CD4-positive, alpha-beta T cell treated with Interleukin-12 subunit alpha and Interleukin-12 subunit beta, for 1 hour (primary cell): ENCODE measurements around the gene OVCA2.

Source experiments
- DNase-seq: peaks from one replicate; pipeline ENCODE4 v3.0.0-alpha.2; 2020

OVCA2 gene

DNA sequence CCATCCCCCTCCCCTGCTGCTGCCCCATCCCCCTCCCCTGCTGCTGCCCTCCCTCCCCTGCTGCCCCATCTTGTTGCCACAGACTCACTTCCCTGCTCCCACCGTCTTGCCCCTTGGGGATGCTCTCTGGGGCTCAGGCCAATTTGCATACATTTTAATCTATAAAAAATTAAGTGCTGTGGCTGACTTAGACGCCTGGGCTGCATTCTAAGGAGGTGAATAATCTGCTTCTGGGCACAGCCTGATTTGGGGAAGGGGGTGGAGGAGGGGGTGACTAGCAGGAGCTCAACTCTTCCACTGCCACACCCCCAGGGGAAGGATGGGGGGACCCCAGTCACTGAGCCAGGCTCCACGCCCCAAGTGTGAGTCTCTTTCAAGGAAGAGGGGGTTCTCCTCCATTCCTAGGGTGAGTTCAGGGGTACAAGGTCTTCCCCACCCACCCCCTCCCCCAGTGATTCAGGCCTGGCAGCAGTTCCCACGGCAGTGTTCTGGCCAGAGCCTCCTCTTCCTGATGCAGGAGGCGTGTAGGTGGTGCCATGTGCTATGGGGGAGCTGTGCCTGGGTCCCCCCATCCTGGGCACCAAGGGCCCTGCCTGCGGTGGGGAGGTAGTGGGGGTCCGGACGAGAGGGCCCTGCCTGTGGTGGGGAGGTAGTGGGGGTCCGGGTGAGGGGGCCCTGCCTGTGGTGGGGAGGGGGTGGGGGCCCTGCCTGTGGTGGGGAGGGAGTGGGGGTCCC, 6.8 kb upstream of the OVCA2 start:
- no peak for DNase-seq

DNA sequence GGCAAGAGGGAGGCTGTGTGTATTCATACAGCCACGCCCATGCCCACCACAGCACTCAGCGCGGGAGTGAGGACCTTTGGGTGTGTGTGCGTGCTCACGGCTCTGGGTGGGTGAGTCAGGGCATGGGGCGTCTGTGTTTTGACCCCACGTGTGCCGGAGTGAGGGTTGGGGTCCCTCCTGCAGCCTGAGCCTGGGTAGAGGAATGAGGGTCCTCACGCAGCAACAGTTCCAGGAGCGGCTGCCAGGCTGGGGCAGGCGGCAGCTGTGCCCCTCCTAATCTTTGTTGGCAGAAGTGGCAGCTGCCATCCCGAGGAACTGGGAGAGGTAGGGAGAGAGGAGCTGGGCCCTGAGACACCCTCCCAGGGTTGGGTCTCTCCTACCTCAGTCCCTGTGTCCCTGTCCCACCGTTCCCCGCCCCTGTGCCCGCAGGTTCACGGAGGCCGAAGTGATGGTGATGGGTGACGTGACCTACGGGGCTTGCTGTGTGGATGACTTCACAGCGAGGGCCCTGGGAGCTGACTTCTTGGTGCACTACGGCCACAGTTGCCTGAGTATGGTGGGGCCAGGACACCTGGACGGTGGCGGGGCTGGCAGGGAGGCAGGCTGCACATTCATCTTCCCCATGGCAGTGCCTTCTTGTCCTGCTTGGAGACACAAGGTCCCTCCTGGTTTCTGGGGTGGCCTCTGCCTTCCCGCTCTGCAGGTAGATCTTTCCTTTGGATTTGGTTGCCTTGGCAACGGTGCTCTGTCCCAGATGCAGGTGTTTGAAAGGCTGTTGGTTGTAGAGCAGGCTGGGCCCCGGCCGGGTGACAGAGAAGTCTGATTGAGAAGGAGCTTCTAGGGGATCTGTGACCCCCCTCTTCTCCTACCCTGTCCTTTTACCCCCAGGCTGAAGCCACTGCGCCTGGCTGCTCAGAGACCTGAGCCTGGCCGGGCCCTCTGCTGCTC, 6.0 kb upstream of the OVCA2 start:
- DNase-seq, result no peak

DNA sequence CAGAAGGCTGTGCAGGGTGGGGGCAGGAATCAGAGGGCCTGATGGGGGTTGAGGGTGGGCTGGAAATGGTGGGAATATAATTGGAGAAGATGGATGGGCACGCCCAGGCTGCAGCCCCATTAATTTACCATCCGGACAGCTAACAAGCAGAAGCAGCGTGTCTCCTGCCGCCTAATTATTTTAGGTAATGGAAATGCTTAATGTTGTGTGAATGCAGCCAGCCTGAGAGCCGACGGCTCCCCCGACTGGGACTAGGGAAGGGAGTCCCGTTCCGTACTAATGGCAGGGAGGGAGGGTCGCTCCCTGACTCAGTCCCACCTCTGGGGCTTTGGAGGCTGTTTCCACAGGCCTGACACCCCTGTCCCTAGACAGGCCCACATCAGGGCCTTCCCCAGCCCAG, 4.7 kb upstream of the OVCA2 start:
- DNase-seq, result no peak

DNA sequence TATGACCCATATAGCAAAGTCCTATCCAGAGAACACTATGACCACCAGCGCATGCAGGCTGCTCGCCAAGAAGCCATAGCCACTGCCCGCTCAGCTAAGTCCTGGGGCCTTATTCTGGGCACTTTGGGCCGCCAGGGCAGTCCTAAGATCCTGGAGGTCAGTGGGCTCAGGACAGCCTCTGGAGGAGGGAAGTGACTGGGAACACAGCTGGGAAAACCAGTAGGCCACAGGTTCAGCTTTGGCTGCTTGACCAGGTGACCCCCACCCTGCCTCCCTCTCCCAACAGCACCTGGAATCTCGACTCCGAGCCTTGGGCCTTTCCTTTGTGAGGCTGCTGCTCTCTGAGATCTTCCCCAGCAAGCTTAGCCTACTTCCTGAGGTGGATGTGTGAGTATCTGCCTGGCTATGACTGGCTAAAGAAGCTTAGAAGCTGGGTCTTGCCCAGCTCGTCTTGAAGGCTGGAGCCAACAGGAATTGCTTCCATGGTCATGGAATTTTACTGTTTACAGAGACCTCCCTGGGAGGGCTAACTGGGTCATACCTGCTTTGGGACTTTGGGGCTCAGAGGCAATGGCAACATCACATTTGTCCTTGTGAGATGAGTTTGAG, 1.5 kb upstream of the OVCA2 start:
- DNase-seq, result no peak

DNA sequence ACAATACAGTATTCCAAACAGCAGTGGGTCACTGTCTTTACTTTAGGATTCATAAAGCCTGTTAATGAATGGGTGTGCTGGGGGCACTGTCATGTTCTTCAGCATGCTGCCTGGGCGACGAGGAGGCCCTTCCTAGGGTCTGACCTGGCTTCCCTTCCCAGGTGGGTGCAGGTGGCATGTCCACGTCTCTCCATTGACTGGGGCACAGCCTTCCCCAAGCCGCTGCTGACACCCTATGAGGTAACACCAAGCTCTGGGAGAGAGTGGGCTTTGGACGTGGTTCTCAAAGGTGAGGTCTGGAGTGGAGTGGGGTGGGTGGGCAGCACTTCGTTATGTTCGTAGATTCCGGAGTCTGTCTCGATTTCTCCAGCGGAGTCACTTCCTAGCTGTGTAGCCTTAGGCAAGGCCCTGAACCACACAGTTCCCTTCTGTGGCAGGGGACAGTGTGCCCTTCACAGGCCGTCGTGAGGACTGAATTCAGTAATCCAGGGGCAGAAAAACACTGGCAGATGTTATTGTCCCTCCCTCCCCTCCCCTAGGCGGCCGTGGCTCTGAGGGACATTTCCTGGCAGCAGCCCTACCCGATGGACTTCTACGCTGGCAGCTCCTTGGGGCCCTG, 771 bp upstream of the OVCA2 start:
- no peak for DNase-seq

DNA sequence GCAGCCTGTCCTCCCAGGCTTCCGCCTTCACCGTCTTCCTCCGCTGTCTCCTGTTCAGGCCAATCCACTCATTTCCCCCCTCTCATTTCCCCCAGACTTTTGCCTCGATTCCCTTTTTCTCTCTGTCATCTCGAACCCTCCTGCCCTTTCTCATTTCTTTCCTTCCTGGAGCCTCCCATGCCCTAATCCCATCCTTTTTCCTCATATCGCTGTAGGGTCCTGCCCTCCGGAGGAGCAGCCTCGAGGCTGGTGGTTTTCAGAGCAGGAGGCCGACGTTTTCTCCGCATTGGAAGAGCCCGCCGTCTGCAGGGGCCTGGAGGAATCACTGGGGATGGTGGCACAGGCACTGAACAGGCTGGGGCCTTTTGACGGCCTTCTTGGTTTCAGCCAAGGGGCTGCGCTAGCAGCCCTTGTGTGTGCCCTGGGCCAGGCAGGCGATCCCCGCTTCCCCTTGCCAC, 597 bp downstream of the OVCA2 start:
- DNase-seq, result no peak

DNA sequence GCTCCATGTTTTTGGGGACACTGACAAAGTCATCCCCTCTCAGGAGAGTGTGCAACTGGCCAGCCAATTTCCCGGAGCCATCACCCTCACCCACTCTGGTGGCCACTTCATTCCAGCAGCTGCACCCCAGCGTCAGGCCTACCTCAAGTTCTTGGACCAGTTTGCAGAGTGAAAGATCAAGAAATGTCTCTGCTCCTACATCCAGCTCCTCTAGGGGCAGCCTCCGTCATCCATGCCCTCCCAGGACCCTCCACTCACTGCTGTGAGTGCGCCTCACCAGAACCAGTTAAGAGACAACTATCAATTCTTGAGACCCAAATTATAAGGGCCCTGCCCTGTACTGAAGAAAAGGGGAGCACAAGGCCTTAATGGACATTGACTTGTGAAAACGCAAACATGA, 1.1 kb downstream of the OVCA2 start:
- DNase-seq, result no peak

DNA sequence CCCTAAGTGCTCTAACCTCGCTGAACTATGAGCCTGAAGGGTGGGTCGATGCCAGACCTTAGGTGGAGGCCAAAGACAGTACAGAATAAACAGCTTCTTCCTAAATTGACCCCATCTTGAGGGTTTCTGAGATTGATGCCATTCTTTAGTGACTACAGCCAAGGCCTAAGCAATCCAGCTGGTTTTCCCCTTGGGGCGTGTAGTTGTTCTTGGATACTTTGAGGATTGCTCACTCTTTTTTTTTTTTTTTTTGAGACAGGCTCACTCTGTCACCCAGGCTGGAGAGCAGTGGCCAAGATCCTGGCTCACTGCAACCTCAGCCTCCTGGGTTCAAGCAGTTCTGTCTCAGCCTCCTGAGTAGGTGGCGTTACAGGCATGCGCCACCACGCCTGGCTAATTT, 2.0 kb downstream of the OVCA2 start:
- no peak for DNase-seq

DNA sequence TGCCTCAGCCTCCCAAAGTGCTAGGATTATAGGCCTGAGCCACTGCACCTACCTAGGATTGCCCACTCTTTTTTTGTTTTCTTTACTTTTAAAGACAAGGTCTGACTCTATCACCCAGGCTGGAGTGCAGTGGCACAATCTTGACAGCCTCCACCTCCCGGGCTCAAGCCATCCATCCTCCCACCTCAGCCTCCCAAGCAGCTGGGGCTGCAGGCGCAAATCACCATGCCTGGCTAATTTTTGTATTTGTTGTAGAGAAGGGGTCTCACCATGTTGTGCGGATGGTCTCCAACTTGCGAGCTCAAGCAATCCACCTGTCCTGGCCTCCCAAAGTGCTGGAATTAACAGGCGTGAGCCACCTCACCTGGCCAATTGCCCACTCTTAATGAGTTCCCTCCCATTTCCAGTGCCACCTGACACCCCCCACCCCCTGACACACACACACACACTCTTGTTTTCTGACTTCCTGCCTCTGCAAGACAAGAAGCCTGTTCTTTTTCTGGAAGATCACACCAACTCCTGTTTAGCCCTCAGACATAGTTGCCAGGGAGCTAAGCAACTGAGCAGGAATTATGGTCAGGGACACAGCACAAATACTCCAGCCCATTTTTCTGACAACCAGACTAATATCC, 2.6 kb downstream of the OVCA2 start:
- no peak for DNase-seq

DNA sequence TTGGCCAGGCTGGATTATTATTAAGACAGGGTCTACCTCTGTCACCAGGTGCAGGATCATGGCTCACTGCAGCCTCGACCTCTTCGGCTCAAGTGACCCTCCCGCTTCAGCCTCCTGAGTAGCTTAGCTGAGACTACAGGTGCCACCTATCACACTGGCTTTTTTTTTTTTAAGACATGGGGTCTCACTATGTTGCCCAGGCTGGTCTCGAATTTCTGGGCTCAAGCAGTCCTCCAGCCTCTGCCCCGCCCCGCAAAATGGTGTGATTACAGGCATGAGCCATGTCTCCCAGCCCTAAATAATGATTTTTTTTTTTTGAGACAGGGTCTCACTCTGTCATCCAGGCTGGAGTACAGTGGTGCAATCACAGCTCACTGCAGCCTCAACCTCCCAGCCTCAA, 5.8 kb downstream of the OVCA2 start:
- no peak for DNase-seq

DNA sequence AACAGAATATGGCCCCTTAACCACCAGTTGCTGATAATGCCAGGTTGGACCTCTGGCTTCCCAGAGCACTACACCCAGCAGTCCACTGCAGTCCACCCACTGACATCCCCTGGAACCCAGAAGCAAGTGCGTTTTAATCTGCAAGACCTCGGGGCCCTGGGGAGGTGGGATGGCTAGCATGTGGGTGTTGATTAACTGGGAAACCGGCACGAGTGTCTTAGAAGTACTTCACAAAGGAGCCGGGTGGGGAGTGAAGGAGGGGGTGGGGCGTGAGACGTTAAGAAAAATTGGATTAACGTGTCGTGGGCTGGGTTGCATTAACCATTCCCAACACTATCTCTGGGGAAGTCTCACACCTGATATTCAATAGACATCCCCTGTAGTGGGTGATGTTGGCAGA, 7.0 kb downstream of the OVCA2 start:
- no peak for DNase-seq

DNA sequence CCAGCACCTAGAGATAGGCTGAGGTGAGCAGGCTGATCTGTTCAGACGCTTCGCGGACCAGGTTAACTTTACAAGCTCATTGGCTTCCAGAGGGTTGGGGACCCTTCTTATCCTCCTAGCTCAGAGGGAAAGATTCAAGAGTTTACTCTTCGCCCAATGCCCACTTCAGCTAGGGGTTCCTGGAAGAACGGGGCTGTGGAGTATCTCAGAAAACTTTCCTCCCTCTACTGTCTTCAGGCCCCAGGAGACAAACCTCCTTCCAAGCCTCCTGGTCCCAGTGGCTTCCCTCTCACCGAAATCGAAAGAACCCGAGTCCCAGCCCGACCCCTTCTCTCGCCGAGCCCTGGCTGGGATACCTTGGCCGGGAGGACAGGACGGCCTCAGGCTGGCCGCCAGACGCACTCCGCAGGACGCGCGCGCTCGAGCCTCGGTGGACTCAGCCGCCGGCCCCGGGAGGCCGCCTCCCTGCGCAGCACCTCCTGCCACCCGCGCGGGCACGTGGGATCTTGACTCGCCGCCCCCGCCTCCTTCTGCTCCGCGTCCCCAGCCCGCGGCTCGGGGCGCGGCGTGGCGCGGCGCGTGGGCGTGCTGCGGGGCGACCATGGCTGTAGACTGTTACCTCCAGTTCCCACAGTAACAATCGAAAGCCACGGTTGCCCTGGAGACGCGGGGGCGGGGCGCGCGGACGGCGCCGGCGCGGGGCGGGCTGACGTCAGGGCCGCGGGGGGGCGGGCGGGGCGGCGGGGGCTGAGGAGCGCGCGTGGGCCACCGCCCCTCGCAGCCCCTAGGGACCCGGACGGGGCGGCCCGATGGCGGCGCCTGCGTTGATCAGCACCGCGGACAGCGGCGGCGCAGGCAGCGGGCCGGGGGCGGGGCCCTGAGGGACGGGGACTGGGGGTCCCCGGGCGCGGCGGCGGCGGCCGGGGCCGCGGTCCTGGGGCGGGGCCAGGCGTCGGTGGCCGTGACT, 7.8 kb downstream of the OVCA2 start:
- peak; percentile 94 for DNase-seq

DNA sequence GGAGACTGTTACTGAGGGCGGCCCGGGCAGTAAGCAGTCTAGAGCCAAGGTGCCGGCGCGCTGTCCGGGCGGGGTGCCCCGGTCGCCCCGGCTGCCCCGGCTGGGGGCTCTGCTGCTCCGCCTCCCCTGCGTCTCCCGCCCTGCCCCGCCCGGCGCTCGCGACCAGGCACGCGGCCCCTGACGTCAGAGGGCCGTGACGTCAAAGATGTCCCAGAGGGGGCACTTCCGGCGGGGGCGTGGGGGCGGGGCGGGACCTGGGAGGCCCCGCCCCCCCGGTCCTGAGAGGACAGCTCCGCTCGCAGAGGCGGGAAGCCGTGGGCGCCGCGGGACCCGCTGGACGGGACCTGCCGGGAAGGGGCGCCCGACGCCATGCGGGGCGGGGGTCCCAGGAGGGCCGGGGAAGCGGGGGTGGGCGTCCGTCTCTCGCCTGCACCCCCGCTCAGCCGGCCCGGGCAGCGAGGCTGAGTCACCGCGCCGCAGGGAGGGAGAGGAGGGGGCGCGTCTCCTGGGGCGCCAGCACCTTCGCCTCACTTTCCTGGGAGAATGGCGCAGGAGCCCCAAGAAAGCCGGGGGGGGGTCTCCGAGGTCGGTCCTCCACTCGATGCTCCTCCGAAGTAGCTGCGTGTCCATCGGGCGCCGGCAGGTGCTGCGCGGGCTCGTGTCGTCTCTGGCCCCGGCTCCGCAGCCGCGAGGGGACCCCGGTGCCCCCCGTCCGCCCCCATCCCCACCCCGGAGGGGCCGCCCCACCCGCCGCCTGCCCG, 8.7 kb downstream of the OVCA2 start:
- DNase-seq, result peak; percentile 85

DNA sequence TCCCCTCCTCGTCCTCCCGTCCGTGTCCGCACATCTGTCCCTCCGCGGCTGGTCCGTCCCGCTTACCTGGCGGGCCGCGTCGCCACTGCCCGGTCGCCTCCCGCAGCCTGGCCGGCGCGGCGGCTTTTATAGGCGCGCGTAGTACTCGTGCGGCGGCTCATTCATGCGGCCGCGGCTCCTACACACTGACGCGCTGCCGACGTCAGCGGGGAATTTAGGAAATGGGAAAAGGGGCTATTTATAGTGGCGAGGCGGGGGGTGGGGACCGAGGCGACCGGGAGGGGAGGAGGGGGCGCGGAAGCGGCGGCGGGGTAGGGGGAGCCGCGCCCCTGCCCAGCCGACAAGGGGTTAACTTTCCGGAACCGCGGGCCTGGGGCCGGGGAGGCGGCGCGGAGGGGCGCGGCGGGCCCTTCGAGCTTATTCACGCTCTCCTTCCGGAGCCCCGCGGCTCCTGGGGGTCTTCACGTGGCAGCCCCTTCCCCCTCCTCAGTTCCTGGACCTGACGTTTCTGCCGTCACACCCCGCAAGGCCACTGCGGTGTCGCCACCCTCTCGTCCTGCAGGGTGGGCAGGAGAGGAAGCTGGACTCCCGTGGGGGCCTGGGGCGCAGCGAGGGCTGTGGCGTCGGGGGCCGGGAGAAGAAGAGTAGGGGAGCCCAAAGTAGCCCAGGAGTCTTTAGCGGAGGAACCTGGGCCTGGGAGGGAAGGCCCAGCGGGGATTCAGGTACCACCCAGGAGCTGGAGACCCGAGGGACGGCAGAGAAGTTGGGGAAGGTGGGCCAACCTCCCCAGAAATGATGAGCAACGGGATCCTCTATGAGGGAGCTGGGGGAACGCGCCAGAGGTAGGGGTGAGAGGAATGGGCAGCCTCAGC, 9.5 kb downstream of the OVCA2 start:
- no peak for DNase-seq

DNA sequence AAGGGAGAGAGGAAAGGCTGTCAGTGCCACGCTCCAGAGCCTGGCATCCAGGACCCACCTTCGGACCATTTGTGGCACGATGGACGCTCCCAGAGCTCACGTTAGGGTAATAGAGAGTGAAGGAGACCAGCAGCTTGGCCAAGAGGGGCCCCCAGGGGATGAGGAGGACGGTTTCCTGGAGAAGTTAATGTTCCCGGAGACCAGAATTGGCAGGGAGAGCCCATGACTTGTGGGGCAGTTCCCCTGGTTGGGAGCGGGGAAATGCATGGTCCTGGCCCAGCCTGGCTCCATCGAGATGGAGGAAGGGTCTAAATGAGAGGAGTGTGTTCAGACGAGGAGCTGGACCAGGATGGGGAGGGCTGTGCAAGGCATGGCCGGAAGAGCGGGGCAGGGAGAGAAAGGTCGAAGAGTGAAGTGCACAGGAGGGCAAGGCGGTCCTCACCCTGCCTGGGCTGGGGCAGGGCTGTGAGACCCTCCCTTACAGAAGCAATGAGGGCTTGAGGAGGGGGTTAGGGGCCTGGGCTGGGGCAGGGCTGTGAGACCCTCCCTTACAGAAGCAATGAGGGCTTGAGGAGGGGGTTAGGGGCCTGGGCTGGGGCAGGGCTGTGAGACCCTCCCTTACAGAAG, 10.2 kb downstream of the OVCA2 start:
- DNase-seq, result no peak

DNA sequence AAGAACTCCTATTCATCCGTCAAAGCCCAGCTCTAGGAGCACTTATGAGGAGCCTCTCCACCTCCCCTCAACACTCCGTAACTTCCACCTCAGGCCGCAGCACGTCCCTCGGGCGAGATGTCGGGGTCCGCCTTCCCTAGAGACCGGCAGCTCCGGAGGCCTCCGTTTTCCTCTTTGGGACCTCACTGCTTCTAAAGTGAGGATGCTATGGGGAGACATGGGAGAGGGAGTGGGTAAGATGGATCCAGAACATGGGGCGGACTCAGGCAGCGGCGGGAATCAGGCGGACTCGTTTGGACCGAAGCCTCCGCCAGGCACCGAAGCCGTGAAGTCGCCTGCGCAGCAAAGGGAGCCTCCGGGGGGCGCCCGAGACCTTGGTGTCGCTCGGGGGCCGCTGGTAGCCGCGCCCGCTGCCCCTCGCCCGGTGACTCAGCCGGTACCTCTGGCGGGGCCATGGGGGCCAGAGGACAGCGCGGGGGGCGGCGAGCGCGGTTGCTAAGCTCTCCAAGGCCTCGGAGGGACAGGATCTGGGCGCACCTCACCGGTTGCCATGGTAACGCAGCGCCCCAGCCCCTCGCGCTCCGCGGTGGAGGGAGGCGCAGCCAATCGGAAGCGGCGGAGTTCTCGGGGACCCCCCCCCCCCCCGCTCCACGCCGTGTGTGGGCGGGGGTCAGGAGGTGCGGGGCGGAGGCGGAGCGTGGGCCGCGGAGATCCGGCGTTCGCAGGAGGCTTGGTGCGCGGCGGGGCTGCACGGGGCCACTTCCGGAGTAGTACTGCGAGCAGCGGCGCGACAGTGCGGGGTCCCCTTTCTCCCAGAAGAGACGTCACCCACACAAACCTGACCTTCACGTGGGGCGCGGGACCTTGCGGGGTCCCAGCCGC, 11.8 kb downstream of the OVCA2 start:
- DNase-seq, result peak; percentile 89

DNA sequence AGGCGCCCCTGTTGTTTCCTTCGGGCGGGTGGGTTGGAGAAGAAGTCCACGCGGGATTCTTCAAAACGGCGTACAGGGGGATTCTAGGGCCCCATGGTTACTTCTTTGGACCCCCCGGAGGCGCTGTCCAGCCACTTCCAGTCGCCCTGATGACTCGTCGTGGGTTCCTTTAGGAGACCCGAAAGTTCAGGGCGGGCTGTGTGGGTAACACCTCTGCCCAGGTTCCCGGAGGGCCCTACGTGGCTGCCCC, 12.4 kb downstream of the OVCA2 start:
- no peak for DNase-seq

DNA sequence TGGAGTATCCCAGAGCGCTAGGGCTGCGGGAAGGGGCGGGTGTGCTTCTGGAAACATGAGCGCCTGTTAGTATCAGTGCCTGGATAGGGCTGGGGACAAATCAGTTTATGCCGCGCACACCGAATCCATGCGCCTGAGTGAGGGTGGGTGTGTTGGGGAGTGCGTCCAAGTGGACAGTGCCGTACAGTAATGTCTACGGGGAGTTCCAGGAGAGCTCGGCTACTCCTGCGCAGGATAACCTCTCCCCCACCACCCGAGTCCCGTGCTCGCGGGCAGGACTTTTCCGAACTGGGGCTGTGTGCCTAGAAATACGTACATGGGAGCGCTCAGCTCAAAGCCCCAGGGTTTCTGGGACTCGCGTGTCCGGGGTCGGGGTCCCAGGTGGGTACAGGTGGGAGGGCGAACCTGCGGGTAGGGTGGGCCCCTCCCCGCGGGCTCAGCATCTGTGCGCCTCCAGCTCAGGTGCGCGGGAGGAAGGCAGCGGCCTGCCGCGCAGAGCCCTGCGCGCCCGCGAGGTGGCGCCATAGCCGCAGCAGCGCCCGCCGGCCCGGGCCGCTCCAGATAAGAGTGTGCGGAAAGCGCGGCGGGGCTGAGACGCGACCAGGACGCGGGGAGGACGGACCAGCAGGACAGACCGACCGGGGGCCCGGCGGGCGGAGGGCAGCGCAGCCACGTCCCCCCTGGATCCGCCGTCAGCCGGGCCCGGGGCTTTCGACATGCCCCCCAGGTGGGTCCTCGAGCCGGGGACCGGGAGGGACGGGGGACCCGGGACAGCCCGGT, 12.9 kb downstream of the OVCA2 start, which contains the start of gene HIC1:
Gene HIC1 (plus strand): TSS at position 592 of the 780 bp plus-strand sequence. CDS start 1,588 bp downstream, outside the sequence.
- peak; percentile 83 for DNase-seq
